Peyer's patch (tissue), 4 donors: ENCODE measurements around the gene CRIM1. TPM values are rescaled to one million over a fixed set of nuclear protein-coding genes. Genes with fewer than 3 reads are reported as not detected.

Source experiments
- DNase-seq, 3 donors: peaks; one replicate each; pipeline ENCODE4 v3.0.0-alpha.2; 2017 to 2019
- H3K27ac ChIP-seq, 4 donors: fragments of 200-600 bp; sonication (generic); one replicate each; pipeline ENCODE4 v1.5.1; 2016 to 2019
- H3K27me3 ChIP-seq, 2 donors: fragments of 200-600 bp; sonication (generic); one replicate each; pipeline ENCODE4 v1.5.1; 2019
- H3K36me3 ChIP-seq, 3 donors: fragments of 200-600 bp; sonication (generic); one replicate each; pipeline ENCODE4 v1.5.1; 2016 to 2019
- H3K4me1 ChIP-seq, 4 donors: fragments of 200-600 bp; sonication (generic); one replicate each; pipeline ENCODE4 v1.5.1; 2016 to 2019
- H3K4me3 ChIP-seq, 4 donors: fragments of 200-600 bp; sonication (generic); 1 replicate in 3 of 4; 2 replicates in 1 of 4; pipeline ENCODE4 v1.5.1; 2016 to 2019; ENCODE audit warnings: mild to moderate bottlenecking in 1 of 4
- H3K9me3 ChIP-seq, 4 donors: fragments of 200-600 bp; sonication (generic); one replicate each; pipeline ENCODE4 v1.5.1; 2016 to 2019; ENCODE audit warnings: mild to moderate bottlenecking in 1 of 4
- POLR2A ChIP-seq, 2 donors: fragments of 450-650 bp; IDR thresholded peaks; one replicate each; pipeline ENCODE4 v1.5.1; 2017; ENCODE audit warnings: antibody characterized with exemption in 2 of 2, mild to moderate bottlenecking in 2 of 2, moderate library complexity in 2 of 2
- total RNA-seq, 4 donors: library from RNA; depleted of rRNA; stranded (reverse); fragments of >200 nt; gene quantifications; one replicate each; pipeline ENCODE4 v1.1.0, GENCODE V29; 2016
- TF ChIP-seq, protein P1 (sequence below), 6 experiments: fragments of 450-650 bp in 4 of 6; fragments of 200-600 bp in 2 of 6; sonication (generic) in 1 of 6; IDR thresholded peaks; one replicate each; pipeline ENCODE4 v1.5.1; 2017 to 2019; ENCODE audit warnings: antibody characterized with exemption in 6 of 6, mild to moderate bottlenecking in 3 of 6, moderate library complexity in 1 of 6

Gene CRIM1
- total RNA-seq, 4 donors from 2014 or later, result 29.9 to 181 (median 63.6) TPM

GRCh38 chr2:36489281-36489680 lies 133.7 kb downstream of the CRIM1 start:
- TF ChIP-seq POLR2A (IDR thresholded peaks at IDR 0.05), result no peak
- TF ChIP-seq, protein P1, sequence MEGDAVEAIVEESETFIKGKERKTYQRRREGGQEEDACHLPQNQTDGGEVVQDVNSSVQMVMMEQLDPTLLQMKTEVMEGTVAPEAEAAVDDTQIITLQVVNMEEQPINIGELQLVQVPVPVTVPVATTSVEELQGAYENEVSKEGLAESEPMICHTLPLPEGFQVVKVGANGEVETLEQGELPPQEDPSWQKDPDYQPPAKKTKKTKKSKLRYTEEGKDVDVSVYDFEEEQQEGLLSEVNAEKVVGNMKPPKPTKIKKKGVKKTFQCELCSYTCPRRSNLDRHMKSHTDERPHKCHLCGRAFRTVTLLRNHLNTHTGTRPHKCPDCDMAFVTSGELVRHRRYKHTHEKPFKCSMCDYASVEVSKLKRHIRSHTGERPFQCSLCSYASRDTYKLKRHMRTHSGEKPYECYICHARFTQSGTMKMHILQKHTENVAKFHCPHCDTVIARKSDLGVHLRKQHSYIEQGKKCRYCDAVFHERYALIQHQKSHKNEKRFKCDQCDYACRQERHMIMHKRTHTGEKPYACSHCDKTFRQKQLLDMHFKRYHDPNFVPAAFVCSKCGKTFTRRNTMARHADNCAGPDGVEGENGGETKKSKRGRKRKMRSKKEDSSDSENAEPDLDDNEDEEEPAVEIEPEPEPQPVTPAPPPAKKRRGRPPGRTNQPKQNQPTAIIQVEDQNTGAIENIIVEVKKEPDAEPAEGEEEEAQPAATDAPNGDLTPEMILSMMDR (IDR thresholded peaks at IDR 0.05), result no peak
- no peak for DNase-seq
- Histone ChIP-seq H3K27ac (peak overlapping the region in 1 of 4 donors; percentile 24), H3K27me3 (no peaks in the 10 kb centered on the region), H3K36me3 (no peaks in the 10 kb centered on the region), H3K9me3 (no peaks in the 10 kb centered on the region), H3K4me1 (no peaks in the 10 kb centered on the region), H3K4me3 (no peak overlapping the region)

DNA sequence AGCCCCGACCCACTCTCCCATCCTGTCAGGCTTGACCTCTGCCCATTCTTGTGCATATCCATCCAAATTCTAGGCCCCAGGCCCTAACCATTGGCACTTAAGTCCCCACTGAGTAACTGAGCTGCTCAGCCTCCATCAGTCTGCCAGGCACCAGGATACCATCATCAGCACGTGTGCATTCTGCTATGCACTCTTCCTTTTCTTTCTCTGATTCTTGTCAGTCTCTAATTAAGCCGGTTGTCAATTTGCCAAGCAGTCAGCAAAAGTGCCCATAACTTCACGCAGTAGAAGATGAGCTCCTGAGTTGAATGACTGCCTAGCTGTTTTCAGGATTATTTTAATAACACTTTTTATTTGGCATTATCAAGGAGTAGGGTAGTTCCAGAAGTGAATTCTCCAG lies 135.2 kb downstream of the CRIM1 start:
- H3K27ac ChIP-seq, result peak overlapping the region in 1 of 4 donors; percentile 2
- no peak for TF ChIP-seq POLR2A (IDR thresholded peaks at IDR 0.05)
- TF ChIP-seq, protein P1 (IDR thresholded peaks at IDR 0.05), result no peak

GRCh38 chr2:36492216-36492945 lies 136.8 kb downstream of the CRIM1 start:
- no peak for DNase-seq
- TF ChIP-seq, protein P1 (IDR thresholded peaks at IDR 0.05), result no peak
- no peak for TF ChIP-seq POLR2A (IDR thresholded peaks at IDR 0.05)
- Histone ChIP-seq H3K27me3 (no peaks in the 10 kb centered on the region), H3K4me3 (no peak overlapping the region), H3K27ac (no peak overlapping the region), H3K4me1 (no peaks in the 10 kb centered on the region), H3K9me3 (no peaks in the 10 kb centered on the region), H3K36me3 (no peaks in the 10 kb centered on the region)

More for the DNA sequence above, 135.2 kb downstream of the CRIM1 start:
- Histone ChIP-seq H3K4me1 (no peaks in the 10 kb centered on the region), H3K4me3 (no peak overlapping the region), H3K36me3 (no peaks in the 10 kb centered on the region), H3K27me3 (no peaks in the 10 kb centered on the region), H3K9me3 (no peaks in the 10 kb centered on the region)
- no peak for DNase-seq

GRCh38 chr2:36493306-36493705 lies 137.7 kb downstream of the CRIM1 start:
- no peak overlapping the region for H3K4me3 ChIP-seq
- no peaks in the 10 kb centered on the region for H3K27me3 ChIP-seq
- TF ChIP-seq, protein P1 (IDR thresholded peaks at IDR 0.05), result no peak
- no peak for TF ChIP-seq POLR2A (IDR thresholded peaks at IDR 0.05)
- no peak overlapping the region for H3K27ac ChIP-seq
- no peaks in the 10 kb centered on the region for H3K9me3 ChIP-seq
- no peaks in the 10 kb centered on the region for H3K36me3 ChIP-seq
- H3K4me1 ChIP-seq, result no peaks in the 10 kb centered on the region
- no peak for DNase-seq

- Histone ChIP-seq H3K4me3 (no peak overlapping the region), H3K27ac (no peak overlapping the region), H3K4me1 (no peaks in the 10 kb centered on the region), H3K27me3 (no peaks in the 10 kb centered on the region), H3K9me3 (no peaks in the 10 kb centered on the region), H3K36me3 (peaks cover 0 to 18% (median 0%) of the 10 kb centered on the region in 3 donors)
- TF ChIP-seq, protein P1 (IDR thresholded peaks at IDR 0.05), result no peak
- no peak for TF ChIP-seq POLR2A (IDR thresholded peaks at IDR 0.05)
- DNase-seq, result no peak
These were observed 142.1 kb downstream of the CRIM1 start for GRCh38 chr2:36497570-36498163.
